ENCODE measurements around the gene SETD5.

The SETD5 gene

GRCh38 chr3:9401986-9402385 is 4.6 kb downstream of the SETD5 start:
- in situ Hi-C loops (cut with MboI; ENCODE audit: low pct_unique_long_range_greater_than_20kb, low sequenced_read_pairs, unreplicated experiment) = no loop called here
- no peak for DNase-seq (ENCODE audit: low spot score)

GRCh38 chr3:9402410-9403228 is 5.2 kb downstream of the SETD5 start:
- in situ Hi-C loops (cut with MboI; ENCODE audit: low pct_unique_long_range_greater_than_20kb, low sequenced_read_pairs, unreplicated experiment) = no loop called here
- TF ChIP-seq CTCF (IDR thresholded peaks at IDR 0.05; ENCODE audit: extremely low read depth, insufficient read depth, missing control alignments) = no peak
- DNase-seq (ENCODE audit: low spot score) = no peak

More at GRCh38 chr3:9401986-9402385, 4.6 kb downstream of the SETD5 start:
- TF ChIP-seq CTCF (IDR thresholded peaks at IDR 0.05; ENCODE audit: extremely low read depth, insufficient read depth, missing control alignments) = no peak

- in situ Hi-C loops (cut with MboI; ENCODE audit: low pct_unique_long_range_greater_than_20kb, low sequenced_read_pairs, unreplicated experiment) = no loop called here
- TF ChIP-seq CTCF (IDR thresholded peaks at IDR 0.05; ENCODE audit: extremely low read depth, insufficient read depth, missing control alignments) = no peak
- DNase-seq (ENCODE audit: low spot score) = no peak
Observed at GRCh38 chr3:9403463-9403862, 6.0 kb downstream of the SETD5 start.

DNA sequence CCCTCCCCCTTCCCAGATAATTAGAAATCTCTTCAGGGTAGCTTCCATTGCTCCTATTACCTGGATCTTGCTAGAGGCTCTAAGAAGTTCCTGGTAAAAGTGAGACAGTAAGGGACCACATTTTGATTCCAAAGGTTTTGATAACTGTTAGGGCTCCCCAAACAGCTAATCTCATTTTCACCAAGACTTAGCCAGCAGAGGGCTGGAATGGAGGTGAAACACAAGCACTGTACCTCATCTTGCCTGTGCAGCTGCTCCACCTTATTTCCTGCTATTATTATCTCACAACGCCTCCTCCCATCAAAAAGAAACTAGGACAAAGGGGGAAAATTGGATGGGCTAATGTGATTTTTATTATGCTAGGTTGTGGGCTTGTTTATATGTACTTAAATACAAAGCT is 7.3 kb downstream of the SETD5 start:
- in situ Hi-C loops (cut with MboI; ENCODE audit: low pct_unique_long_range_greater_than_20kb, low sequenced_read_pairs, unreplicated experiment) = no loop called here
- peak; percentile 20 for DNase-seq (ENCODE audit: low spot score)
- no peak for TF ChIP-seq CTCF (IDR thresholded peaks at IDR 0.05; ENCODE audit: extremely low read depth, insufficient read depth, missing control alignments)

GRCh38 chr3:9405756-9406155 is 8.3 kb downstream of the SETD5 start:
- in situ Hi-C loops (cut with MboI; ENCODE audit: low pct_unique_long_range_greater_than_20kb, low sequenced_read_pairs, unreplicated experiment) = no loop called here
- no peak for DNase-seq (ENCODE audit: low spot score)
- no peak for TF ChIP-seq CTCF (IDR thresholded peaks at IDR 0.05; ENCODE audit: extremely low read depth, insufficient read depth, missing control alignments)

GRCh38 chr3:9406856-9407626 is 9.6 kb downstream of the SETD5 start:
- TF ChIP-seq CTCF (IDR thresholded peaks at IDR 0.05; ENCODE audit: extremely low read depth, insufficient read depth, missing control alignments) = no peak
- no peak for DNase-seq (ENCODE audit: low spot score)
- in situ Hi-C loops (cut with MboI; ENCODE audit: low pct_unique_long_range_greater_than_20kb, low sequenced_read_pairs, unreplicated experiment) = no loop called here

Measured in GM13977 (cell line).